ENCODE measurements around the gene PITPNC1.

The PITPNC1 gene

DNA sequence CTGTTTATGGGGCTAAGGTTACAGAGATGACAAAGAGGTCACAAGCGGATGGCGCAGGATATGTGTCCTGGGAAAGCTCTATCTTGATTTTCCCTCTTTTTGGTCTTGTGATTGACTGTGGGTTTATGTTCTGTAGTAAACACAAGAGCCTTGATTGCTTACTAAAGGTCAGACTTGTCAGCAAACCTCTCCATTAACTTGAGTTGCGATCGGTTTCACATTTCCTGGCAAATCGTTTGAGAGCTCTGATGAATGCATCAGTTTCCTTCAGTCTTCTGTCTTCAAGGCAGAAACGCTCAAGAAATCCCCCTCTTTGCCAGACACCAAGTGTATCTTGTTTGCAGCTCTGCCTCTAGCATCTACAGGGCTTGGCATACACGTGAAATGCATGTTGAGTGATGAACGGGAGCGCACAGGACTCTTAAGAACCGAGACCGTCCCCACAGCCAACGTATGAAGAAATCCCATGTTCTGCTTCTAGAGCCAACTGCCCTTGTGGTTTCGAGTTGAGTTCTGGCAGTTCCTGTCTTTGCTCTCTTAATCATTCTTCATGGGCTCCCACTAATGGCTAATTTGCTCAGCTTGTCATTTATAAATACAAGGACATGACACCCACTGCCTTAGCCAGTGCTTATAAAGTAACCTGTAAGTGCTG, 143.3 kb downstream of the PITPNC1 start:
- DNase-seq, result no peak

- no peak for DNase-seq
Measured at GRCh38 chr17:67520916-67521774, 144.1 kb downstream of the PITPNC1 start.

GRCh38 chr17:67521775-67522069, 144.6 kb downstream of the PITPNC1 start:
- no peak for DNase-seq

GRCh38 chr17:67523101-67523500, 146.0 kb downstream of the PITPNC1 start:
- no peak for DNase-seq

DNA sequence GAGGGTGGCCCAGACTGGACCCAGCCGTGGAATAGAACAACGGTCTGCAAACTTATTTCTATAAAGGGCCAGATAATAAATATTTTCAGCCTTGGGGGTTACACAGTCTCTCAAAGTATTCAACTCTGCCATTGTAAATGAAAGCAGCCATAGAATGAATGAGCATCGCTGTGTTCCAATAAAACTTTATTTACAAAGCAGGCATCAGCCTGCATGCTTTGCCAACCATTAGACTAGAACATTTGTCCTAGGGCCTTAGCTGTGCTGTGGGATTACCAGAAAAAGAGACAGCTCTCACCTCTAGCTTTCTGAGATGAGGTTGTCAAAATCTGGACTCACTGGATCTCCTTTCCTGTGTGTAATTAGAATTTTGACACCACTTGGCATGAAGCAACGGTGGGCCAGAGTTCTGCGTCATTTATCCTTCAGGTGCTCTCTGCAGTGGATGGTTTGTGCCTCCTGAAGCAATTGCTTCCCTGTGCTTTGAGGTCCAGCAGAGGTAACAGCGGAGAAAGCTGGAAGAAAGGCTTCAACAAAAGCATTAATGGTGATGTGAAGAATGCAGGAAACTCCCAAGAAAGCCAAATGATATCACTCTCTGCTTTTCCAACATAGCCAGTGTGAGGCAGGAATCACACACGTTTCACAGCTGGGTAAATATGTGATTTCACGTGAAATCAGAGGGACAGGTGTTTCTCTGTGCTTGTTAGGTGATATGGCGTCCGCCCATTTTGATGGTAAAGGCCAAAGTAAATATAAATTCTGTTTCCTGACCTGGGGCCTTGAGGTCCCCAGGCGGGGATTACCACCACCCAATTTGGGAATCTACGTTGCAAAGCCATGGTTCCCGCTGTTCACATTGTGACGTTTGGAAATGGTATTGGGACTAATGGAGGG, 148.4 kb downstream of the PITPNC1 start:
- peak; percentile 84 for DNase-seq

DNA sequence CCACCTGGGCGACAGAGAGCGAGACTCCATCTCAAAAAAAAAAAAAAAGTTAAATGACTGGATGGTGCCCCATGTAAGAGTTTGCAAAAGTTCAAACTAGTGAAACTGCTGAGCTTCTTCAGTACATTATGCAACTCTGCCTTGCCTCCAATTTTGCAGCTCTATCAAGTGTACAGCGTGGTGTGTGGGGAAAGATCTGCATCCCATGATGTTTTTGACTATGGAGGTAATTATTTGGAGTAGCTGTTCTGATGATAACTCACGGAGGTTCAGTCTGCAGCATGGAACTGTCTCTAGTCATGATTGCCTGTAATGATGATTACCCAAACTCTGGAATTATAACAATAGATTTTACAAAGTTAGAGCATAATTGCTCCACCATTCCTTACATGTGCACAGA, 149.6 kb downstream of the PITPNC1 start:
- no peak for DNase-seq

DNA sequence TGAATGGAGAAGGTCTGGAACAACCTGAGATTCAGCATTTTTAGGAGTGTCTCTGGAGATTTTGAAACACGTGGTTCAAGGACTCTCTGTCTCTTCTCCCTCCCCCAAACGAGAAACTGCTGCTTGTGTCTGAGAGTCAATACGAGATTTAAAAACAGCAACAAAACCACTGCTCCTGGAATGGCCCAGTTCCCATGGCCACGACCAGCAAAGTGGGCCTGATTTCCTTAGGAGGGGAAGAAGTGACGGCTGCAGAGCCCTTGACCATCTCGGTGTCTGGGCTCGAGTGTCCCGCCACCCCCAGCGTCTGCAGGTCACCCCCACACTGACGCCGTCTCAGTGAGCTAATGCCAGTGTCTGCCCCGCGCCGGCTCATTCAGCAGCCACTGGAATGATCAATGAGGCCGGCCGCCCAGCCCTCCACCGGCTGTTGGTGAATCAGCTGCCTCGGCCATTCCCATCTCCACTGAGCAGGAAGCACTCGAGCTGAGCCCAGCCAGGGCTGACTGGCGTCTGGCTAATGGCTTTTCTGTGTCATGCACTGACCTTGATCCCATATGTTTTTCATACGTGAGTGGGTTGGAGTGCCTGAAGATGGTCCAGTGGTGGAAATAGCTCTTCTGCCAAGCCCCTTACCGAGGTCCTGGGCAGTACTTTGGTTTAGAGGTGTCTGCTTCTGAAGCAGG, 151.8 kb downstream of the PITPNC1 start:
- DNase-seq, result peak; percentile 83

DNA sequence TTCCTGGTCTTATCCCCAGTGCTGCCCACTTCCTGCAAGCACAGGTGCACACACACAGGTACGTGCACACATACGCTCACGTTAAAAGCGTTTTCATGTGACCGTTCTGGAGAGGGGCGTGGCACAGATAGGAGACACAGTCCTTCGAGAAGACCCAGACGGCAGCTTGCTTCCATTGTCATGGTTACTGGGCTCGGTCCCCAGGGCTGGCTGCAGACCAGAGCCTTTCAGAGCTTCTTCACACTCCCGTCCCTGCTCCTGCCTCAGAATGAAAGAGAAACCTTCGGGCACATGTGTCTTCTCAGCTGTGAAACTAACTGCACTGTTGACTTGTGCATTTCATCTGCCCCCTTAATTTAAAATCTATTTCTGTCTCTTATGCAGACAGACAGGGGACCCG, 154.2 kb downstream of the PITPNC1 start:
- no peak for DNase-seq

DNA sequence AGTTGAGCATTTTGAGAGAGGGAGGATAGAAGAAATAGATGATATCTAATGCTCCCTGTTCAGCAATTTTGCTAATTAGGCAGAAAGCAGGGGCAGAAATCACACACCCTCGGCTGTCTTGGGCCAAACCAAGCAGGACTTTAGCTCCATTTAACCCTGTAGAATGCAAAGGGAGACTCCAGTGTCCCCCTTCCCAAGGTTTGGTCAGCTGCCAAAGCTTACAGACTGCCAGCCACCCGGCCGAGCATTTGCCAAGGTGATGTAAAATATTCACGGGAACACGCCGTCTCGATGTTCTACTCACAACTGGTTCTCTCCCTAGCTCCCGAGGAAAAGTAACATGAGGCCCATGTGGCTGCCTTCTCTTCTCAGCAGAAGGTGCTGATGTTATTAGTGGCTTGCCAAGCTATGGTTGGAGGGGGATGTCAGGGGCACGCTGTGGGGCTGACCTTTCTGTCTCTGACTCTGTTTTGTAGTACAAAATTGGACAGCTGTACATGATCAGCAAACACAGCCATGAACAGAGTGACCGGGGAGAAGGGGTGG, 155.3 kb downstream of the PITPNC1 start:
- DNase-seq, result no peak

DNA sequence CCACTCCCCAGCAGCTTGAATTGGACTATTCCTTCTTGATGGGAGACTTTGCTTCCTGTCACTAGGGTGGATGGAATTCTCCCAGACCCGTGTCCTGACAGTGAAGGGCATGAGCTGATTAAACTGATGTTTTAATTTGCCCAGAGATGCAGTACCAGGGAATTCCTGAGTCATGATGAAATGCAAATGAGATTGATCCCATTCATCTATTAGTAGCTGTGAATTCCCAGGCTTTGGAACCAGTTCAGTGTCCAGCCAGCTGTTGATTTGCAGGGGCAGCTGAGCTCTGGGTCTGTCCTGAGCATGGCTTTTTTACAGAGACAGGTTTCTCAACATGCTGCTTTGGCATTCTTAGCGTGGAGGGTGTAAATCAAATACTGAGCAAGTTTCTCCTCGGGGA, 157.9 kb downstream of the PITPNC1 start:
- DNase-seq, result no peak

DNA sequence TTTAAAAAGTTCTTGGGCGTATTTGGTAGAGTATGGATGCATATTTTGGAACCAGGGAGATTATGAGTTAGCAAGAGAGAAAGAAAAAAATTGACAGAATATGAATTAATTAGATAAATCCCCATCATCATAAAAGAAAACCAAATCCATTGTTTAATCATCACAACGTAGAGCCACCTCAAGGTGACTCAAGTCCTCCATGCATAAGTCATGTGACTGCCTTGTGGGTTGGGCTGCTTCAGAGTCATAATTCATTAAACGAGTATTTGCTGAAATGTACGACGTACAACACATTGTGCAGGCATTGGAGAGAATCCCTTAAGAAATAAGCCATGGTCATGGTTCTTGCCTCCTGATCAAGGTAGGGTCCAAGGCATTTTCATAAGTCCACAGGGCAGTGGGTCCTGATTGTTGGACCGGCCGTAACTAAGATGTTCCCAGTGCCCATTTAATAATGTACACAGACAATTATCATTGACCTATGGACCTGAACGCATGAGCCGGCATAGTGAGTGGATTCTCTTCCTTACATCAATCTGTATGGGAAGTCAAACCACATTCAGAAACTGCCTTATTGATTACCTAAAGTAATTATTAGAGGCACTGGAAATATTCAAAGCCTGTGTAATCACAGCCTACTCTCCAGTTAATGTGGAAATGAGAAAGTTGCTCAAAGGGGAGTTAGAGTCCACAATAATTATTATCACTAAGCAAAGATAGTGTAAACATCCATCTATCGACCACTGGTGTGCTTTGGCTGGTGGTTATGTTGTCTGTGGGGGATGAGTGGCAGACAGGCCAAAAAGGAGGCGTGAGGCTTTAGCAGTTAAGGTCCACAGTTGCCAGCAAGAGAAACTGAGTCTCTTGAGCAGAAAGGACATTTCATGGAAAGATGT, 165.4 kb downstream of the PITPNC1 start:
- DNase-seq, result peak; percentile 68

DNA sequence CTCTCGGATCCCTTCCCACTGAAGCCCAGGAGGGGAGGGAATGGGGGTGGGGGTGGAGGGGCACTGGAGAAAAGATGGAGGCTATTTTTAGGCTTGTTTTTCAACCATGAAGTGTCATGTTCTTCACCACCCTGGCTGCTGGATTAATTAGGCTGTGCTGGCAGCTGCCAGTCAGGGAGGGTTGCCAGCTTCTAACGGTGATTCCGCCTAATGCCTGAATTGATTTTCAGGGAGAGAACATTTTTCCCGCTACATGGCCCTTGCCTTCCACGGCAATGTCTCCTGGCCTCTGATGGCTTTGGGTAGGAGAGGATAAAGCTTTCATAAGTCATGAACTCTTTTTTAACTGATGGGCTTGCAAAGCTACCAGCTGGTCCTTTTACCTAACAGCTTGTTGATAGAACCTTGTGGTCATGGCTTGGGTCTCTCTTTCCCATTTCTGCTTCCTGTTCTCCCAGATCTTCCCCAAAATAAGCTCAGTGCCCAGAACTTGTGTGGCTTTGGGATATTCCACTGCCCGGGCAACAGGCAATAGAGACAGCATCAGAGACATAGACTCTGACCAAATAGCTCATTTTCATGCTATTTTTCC, 167.4 kb downstream of the PITPNC1 start:
- no peak for DNase-seq

DNA sequence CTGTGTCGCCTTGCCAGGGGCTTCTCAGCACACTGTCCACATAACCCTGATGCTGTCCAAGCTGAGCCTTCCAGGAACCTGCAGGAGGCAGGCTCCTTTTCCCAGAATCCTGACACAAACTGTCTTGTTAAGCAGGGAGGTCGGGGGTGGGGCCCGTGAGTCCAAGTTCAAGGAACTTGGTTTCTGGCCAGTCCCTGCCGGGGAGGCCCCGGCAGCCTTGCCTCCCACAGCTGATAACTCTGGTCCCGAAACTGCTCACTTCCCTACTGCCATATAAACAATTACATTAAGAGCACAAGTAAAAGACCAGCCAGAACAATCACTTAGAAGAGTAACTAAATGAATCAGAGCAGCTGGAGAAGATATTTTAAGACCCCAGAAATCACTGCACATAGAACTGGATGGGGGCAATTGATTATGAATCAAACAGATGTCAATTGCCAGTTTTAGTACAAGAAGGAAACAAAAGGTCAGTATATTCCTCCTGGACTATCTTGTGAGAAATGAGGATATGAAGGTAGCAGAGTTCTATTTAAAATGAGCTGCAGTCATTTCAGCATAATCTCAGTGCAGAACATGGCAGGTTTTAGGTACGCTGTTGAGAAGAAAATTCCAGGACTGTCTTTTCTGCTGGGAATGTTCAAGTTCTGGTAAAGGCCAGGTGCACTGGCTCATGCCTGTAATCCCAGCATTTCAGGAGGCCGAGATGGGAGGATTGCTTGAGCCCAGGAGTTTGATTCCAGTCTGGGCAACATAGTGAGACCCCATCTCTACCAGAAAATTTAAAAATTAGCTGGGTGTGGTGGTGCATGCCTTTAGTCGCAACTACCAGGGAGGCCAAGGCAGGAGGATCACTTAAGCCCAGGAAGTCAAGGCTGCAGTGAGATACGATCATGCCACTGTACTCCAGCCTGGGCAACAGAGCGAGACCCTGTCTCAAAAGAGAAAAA, 169.8 kb downstream of the PITPNC1 start:
- DNase-seq, result no peak

DNA sequence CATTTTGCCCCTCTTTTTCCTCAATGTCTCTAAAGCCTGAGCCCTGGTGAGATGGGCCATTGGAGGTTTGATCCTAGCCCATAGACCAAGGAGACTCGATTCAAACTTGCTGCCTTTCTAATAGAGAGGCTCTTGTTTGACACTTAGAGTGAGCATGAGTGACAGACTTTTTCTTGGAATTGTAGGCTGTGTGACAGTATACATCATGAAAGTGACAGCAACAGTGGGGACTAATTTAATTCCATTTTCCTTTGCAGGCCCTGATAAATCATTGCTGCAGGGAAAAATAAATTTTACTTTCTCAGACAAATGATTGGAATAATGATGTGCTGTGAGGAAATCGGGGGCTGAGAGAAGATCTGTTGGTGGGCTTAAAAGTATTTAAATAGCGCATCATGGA, 171.6 kb downstream of the PITPNC1 start:
- DNase-seq, result no peak

DNA sequence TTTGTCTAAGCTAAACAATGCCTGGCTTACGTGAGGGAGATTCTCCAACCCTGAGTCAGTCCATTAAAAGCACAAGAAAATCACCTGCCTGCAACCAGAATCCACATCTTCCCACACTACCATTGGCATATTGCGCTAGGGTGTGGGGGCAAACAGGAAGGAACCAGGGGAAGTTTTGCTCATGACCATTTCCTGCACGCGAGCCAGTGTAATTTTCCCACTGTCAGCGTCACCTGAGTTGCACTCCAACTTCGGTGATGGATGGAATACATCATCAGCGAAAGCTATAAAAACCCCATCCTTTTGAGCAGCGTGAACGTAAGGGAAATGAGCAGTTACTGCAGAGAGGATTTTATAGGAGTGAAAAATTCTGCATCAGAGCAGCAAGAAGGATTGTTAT, 172.7 kb downstream of the PITPNC1 start:
- DNase-seq, result no peak

DNA sequence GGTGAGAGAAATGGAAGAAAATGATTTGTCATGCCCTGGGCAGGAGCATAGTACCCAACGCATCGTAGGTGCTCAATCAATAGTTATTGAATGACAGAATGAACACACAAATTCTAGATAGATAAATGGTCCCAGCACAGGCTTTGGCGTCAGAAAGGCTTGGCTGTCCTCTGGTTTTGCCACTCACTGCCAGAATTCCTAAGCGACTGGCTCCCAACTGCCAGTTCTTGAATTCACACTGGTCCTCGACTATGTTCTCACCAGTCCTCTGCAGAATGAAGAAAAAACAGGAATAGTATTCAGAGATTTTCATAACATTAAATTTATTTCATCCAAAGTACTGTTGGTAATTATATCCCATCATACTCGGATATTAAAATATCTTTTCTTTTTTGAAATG, 177.6 kb downstream of the PITPNC1 start:
- DNase-seq, result no peak

DNA sequence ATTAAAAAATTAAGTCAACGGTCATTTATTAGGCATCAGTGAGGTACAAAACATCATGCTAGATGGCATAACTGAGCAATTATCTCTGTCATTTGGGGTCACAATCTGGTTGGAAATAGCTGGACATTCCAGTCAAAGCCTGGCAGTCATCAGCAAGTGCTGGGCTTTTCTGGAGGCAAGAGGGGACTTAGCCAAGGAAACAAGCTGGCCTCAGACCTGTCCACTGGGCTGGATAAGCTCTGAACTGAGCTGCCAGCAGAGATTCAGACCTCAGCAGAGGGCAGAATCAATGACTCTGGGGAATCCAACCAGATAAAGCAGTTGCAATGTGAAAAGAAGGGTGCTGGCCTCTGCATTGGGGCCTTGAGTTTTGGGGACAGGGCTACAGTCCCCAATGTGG, 178.8 kb downstream of the PITPNC1 start:
- DNase-seq, result no peak

GRCh38 chr17:67557052-67557845, 180.2 kb downstream of the PITPNC1 start:
- no peak for DNase-seq

- DNase-seq, result no peak
Measured at GRCh38 chr17:67557921-67558320, 180.8 kb downstream of the PITPNC1 start.
